Transverse colon (tissue), 3 donors: ENCODE results near the gene PTGFRN.

ENCODE experiments used
- EP300 ChIP-seq: sonication (generic); formaldehyde crosslinking; IDR thresholded peaks from one replicate; pipeline ENCODE4 v1.6.1; 2017; ENCODE audit warnings: antibody characterized with exemption, low read depth
- TF ChIP-seq, protein P1 (sequence below), 5 experiments: fragments of 200-600 bp in 3 of 5; fragments of 450-650 bp in 2 of 5; sonication (generic) in 3 of 5; IDR thresholded peaks; 1 replicate in 2 of 5; 2 replicates in 3 of 5; pipeline ENCODE4 v1.5.1; 2016 to 2017; ENCODE audit warnings: antibody characterized with exemption in 5 of 5, inconsistent platforms in 3 of 5, mild to moderate bottlenecking in 2 of 5, moderate library complexity in 1 of 5

DNA sequence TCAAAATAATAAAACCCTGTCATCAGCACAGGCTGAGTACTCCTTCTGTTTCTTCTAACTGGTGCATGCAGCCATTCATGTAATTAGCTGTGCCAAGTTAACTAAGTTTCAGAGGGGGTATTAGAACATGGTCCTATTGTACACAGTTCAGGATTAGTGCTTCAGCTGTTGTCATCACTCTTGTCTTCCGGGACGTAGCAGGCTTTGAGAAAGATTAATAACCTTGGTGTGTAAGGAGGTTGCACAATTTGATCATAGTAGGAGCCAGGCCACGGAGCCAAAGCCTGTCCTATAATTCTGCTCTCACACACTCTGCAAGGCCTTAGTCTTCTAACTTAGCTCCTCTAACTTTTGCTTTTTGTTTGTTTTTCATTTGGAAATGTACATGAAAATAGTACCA is 44.7 kb downstream of the PTGFRN start:
- no peak for TF ChIP-seq EP300
- TF ChIP-seq, protein P1, sequence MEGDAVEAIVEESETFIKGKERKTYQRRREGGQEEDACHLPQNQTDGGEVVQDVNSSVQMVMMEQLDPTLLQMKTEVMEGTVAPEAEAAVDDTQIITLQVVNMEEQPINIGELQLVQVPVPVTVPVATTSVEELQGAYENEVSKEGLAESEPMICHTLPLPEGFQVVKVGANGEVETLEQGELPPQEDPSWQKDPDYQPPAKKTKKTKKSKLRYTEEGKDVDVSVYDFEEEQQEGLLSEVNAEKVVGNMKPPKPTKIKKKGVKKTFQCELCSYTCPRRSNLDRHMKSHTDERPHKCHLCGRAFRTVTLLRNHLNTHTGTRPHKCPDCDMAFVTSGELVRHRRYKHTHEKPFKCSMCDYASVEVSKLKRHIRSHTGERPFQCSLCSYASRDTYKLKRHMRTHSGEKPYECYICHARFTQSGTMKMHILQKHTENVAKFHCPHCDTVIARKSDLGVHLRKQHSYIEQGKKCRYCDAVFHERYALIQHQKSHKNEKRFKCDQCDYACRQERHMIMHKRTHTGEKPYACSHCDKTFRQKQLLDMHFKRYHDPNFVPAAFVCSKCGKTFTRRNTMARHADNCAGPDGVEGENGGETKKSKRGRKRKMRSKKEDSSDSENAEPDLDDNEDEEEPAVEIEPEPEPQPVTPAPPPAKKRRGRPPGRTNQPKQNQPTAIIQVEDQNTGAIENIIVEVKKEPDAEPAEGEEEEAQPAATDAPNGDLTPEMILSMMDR (IDR thresholded peaks at IDR 0.05): no peak
